Keratinocyte (primary cell): ENCODE measurements around the gene P2RX3.

Source experiments
- EZH2 ChIP-seq: IDR thresholded peaks from one replicate; pipeline ENCODE4 v1.6.1; 2012; ENCODE audit warnings: inconsistent platforms, mild to moderate bottlenecking, low read length, moderate library complexity
- TF ChIP-seq, protein P1 (sequence below), 3 experiments: IDR thresholded peaks in 1 of 3; conservative IDR thresholded peaks in 1 of 3; optimal IDR thresholded peaks in 1 of 3; 2 replicates in 2 of 3; 3 replicates in 1 of 3; pipeline versions ENCODE3 to v1.5.1; 2011; ENCODE audit warnings: low read length in 3 of 3, mild to moderate bottlenecking in 3 of 3, moderate library complexity in 2 of 3, control low read depth in 1 of 3, inconsistent platforms in 1 of 3; ENCODE audit not compliant: insufficient read depth in 2 of 3; ENCODE audit errors: extremely low read depth in 1 of 3

DNA sequence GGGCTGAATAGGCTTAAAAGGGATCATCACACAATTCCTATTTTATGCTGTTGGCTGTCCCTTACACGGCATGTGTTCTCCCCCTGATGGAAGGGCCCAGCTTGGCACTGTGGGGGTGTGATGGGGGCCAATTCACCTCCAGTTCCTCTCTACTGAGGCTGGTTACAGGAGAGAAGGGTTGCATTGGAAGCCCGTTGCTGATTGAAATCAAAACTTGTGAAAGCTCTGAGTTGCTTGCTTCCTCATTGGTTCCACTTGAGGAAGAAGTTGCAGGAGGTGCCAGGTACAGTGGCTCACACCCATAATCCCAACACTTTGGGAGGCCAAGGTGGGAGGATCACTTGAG, 65.6 kb downstream of the P2RX3 start:
- TF ChIP-seq, protein P1, sequence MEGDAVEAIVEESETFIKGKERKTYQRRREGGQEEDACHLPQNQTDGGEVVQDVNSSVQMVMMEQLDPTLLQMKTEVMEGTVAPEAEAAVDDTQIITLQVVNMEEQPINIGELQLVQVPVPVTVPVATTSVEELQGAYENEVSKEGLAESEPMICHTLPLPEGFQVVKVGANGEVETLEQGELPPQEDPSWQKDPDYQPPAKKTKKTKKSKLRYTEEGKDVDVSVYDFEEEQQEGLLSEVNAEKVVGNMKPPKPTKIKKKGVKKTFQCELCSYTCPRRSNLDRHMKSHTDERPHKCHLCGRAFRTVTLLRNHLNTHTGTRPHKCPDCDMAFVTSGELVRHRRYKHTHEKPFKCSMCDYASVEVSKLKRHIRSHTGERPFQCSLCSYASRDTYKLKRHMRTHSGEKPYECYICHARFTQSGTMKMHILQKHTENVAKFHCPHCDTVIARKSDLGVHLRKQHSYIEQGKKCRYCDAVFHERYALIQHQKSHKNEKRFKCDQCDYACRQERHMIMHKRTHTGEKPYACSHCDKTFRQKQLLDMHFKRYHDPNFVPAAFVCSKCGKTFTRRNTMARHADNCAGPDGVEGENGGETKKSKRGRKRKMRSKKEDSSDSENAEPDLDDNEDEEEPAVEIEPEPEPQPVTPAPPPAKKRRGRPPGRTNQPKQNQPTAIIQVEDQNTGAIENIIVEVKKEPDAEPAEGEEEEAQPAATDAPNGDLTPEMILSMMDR (optimal IDR thresholded peaks at IDR 0.05 in 1 of 3, IDR thresholded peaks at IDR 0.05 in 1 of 3, conservative IDR thresholded peaks at IDR 0.05 in 1 of 3; ENCODE audit: extremely low read depth in 1 of 3, insufficient read depth in 2 of 3, low read length in 3 of 3), result no peak
- TF ChIP-seq EZH2, result no peak
